Measurements from ENCODE around the gene C22orf15. TPM values are rescaled to one million over a fixed set of nuclear protein-coding genes. Genes with fewer than 3 reads are reported as not detected.
A peak's percentile ranks its signal among the peaks of the same experiment; 100 is the strongest.

Gene C22orf15
- total and polyA plus RNA-seq, 2 donors (not counting 3 experiments of a cell fraction or from before 2014, with no cell fraction given) = 0.86 TPM; not detected in 1

DNA sequence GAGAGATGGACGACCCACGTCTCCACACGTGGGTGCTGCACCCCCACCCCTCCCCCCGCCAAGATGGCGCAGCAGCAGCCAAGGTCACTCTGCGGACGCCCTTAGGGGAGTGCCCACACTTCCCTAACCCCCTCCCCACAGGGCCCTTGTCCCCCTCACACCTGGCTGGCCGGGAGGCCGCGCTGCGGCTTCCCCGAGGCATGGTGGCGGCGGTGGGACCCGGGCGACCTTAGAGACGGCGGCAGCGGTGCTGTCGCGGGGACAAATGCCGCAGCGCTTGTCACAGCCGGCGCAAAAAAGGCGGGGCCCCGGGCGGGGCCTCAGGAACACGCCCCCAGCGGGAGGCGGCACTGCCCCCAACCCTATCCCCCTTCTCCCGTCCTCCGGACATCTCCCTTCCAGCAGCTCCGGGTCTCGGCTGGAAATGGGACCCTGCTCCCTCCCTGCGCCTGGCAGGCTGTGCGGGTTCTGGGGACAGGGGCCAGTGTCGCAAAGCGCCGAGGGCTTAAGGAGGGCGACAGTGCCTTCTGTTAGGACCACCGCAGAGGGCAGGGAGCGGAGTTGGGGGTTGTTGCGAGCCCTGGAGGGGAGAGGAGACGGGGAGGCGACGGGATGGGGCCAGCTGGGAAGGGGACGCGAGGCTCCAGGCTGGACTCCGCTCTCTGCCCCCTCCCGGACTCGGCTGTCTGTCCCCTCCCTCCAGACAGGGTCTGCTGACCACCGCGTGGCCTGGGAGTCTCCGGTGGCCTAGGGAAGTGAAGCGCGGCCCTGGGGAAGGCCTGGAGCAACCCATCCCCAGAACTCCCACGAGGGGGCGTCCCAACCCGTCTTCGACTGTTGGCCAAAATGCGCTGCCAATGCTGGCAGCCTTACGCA lies 5.1 kb downstream of the C22orf15 start, which contains the start of gene CHCHD10:
Gene CHCHD10, minus strand, starts transcription at position 300 of the 876 bp plus-strand sequence. Its CDS starts 98 bp downstream, at position 202.
- BruUV-seq (replicated peaks) = no TSS peak
- H3K9ac ChIP-seq (replicated peaks; ENCODE audit: extremely low read depth, insufficient read depth, low read length) = peak within 1 kb of the TSS; percentile 49
- H4K20me1 ChIP-seq (replicated peaks; ENCODE audit: control insufficient read depth, extremely low read depth, insufficient read depth, low read length) = no peaks in the 10 kb centered on the region
- ChIA-PET CTCF (interaction anchor here (0.7 to 4.6 kb wide), 5 partner anchors 13 to 82 kb away, joined by 3 to 63 read pairs (median 3); no protein-coding TSS in a partner anchor), POLR2A (no interaction called here)
- peak; percentile 64 for FAIRE-seq
- peak; percentile 73 for DNase-seq (ENCODE audit: low read depth, low spot score)
- peak within 1 kb of the TSS; percentile 94 for H3K4me2 ChIP-seq (ENCODE audit: insufficient read depth, low read length)
- H3K4me1 ChIP-seq (ENCODE audit: control insufficient read depth, extremely low read depth, insufficient read depth, low read length) = peaks cover 22% of the 10 kb centered on the region
- H3K9me1 ChIP-seq (replicated peaks; ENCODE audit: control insufficient read depth, extremely low read depth, insufficient read depth, low read length) = no peaks in the 10 kb centered on the region
- no peaks in the 10 kb centered on the region for H3K27me3 ChIP-seq (ENCODE audit: control insufficient read depth in 2 of 2, insufficient read depth in 2 of 2, low read length in 2 of 2)
- no peaks in the 10 kb centered on the region for H3K9me3 ChIP-seq (replicated peaks; ENCODE audit: control insufficient read depth, insufficient read depth, low read length)
- H3K36me3 ChIP-seq (ENCODE audit: control insufficient read depth in 2 of 2, extremely low read depth in 1 of 2, insufficient read depth in 2 of 2, low read length in 2 of 2) = peaks cover 0 to 3% of the 10 kb centered on the region in 2 experiments
- peak within 1 kb of the TSS; percentile 47 to 74 (median 55) for H3K4me3 ChIP-seq (replicated peaks in 1 of 3; ENCODE audit: insufficient read depth in 1 of 3, low read depth in 1 of 3, low read length in 3 of 3)
- dilution Hi-C loops (cut with MboI; ENCODE audit: extremely low pct_ligation_motif_present, low sequenced_read_pairs) = no loop called here
- peaks cover 2% of the 10 kb centered on the region for H3K79me2 ChIP-seq (ENCODE audit: control insufficient read depth, insufficient read depth, low read length)
- peak within 1 kb of the TSS; percentile 43 for H3K27ac ChIP-seq (ENCODE audit: insufficient read depth, low read depth, low read length)
- intact Hi-C loops (cut with micrococcal nuclease) = loop anchor here (1.0 to 5.0 kb wide), 4 partner anchors 17 to 226 kb away; partner anchors contain the start of genes DERL3 and ZNF70
- H2AFZ ChIP-seq (ENCODE audit: low read depth, low read length) = peak within 1 kb of the TSS; percentile 99
- no peak for TF ChIP-seq JUN (IDR thresholded peaks at IDR 0.05; ENCODE audit: borderline replicate concordance, insufficient read depth, insufficient read length, low read depth)
- TF ChIP-seq, protein P1, sequence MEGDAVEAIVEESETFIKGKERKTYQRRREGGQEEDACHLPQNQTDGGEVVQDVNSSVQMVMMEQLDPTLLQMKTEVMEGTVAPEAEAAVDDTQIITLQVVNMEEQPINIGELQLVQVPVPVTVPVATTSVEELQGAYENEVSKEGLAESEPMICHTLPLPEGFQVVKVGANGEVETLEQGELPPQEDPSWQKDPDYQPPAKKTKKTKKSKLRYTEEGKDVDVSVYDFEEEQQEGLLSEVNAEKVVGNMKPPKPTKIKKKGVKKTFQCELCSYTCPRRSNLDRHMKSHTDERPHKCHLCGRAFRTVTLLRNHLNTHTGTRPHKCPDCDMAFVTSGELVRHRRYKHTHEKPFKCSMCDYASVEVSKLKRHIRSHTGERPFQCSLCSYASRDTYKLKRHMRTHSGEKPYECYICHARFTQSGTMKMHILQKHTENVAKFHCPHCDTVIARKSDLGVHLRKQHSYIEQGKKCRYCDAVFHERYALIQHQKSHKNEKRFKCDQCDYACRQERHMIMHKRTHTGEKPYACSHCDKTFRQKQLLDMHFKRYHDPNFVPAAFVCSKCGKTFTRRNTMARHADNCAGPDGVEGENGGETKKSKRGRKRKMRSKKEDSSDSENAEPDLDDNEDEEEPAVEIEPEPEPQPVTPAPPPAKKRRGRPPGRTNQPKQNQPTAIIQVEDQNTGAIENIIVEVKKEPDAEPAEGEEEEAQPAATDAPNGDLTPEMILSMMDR (IDR thresholded peaks at IDR 0.05; ENCODE audit: extremely low read depth in 1 of 2, insufficient read depth in 1 of 2, low read depth in 1 of 2, low read length in 2 of 2) = peak; percentile 81 to 93
- no peak for TF ChIP-seq FOS (IDR thresholded peaks at IDR 0.05; ENCODE audit: borderline replicate concordance, insufficient read depth, low read length)
- peak; percentile 62 for TF ChIP-seq POLR2A (IDR thresholded peaks at IDR 0.05; ENCODE audit: low read depth, low read length)
- peak; percentile 18 for TF ChIP-seq POLR2AphosphoS5 (IDR thresholded peaks at IDR 0.05; ENCODE audit: insufficient read depth, low read depth, low read length)
- no peak for TF ChIP-seq EZH2 (IDR thresholded peaks at IDR 0.05; ENCODE audit: borderline replicate concordance, low read depth, low read length, severe bottlenecking)
- TF ChIP-seq, protein P2, sequence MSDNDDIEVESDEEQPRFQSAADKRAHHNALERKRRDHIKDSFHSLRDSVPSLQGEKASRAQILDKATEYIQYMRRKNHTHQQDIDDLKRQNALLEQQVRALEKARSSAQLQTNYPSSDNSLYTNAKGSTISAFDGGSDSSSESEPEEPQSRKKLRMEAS (IDR thresholded peaks at IDR 0.05; ENCODE audit: insufficient read depth, insufficient read length) = peak; percentile 7
- TF ChIP-seq GATA2 (IDR thresholded peaks at IDR 0.05; ENCODE audit: insufficient read depth, insufficient read length, low read depth, low read length) = no peak
- no peak for TF ChIP-seq MYC (IDR thresholded peaks at IDR 0.05; ENCODE audit: low read depth, low read length)
